HG03469 (cell line): ENCODE results near the gene FAM135A.
"Not testable (repeated sequence)": the region's sequence is repeated elsewhere in the genome, so short reads cannot be mapped to it uniquely, and the experiment has no call there.

ENCODE experiments used
- ATAC-seq: cut with Tn5 transposase; IDR thresholded peaks from one replicate; pipeline ENCODE4 v1.9.1; 2021; ENCODE audit warnings: mild to moderate bottlenecking, moderate library complexity, moderate number of reproducible peaks; ENCODE audit not compliant: unreplicated experiment

FAM135A gene

DNA sequence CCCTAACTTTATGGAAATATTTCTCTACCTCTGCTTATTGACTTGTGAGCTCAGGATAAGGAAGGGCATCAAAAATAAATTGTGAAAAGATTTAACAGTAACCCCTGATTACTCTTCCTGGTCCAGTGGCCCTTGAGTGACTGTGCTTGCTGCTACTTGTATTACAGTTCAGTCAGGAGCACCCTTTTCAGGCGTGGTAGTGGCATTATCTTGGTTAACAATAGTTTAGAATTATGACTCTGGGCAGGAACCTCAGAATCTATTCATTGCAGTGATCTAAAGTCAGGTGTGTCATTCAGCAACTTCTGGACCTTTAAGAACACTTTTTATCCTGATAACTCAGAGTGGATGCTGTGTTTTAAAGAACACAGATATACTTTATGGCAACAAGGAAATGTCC is 43.4 kb downstream of the FAM135A start:
- no peak for ATAC-seq

DNA sequence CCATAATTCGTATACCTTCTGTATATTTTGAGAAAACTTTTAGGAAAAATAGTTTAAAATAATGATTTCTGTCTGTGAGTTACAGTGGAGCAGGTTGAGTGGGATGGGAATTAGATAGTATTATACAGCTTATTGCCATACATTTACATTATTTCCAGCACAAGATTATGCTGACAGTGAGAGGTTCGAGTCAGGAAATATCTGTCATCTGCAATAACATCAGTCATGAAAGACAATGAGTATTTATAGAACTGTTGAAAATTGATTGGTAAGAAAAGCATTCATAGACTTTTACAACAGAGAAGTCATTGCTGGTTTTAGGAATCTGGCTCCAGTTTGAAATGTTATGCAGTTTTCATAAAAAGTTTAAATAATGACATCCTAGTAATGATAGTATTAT is 45.9 kb downstream of the FAM135A start:
- ATAC-seq, result no peak

DNA sequence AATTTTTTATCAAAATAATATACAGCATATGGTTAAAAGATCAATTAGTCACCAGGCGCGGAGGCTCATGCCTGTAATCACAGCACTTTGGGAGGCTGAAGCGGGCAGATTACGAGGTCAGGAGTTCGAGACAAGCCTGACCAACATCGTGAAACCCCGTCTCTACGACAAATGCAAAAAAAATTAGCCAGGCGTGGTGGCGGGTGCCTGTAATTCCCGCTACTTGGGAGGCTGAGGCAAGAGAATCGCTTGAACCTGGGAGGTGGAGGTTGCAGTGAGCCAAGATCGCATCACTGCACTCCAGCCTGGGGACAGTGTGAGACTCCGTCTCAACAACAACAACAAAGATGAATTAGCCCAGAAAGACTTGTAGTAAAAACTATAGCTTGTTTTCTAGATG is 46.4 kb downstream of the FAM135A start:
- ATAC-seq, result not testable (repeated sequence)

DNA sequence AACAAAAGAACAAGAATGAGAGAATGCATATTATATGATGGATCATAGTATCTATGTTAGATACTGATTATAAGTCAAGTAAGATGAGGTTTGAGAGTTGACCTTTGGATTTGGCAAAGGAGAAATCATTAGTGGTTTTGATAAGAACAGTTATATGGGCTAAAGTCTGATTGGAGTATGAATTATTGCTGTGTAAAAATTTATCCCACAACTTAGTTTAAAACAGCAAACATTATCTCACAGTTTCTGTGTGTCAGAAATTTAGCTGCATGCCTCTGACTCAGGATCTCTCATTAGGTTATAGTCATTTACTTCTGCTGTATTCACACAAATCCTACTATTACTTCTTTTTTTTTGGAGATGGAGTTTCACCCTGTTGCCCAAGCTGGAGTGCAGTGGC is 56.7 kb downstream of the FAM135A start:
- ATAC-seq, result no peak

DNA sequence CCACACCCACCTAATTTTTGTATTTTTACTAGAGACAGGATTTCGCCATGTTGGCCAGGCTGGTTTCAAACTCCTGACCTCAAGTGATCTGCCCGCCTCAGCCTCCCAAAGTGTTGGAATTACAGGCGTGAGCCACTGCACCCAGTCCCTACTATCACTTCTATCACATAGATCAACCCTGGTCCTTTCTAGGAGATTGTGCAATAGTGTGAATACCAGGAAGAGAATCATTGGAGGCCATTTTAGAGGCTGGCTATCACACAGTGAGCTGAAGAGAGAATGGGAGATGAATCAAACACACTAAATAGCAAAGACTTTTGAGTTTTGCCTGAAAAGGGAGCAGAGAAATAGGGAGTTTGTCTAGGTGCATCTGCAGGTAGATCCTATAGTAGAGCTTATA is 57.2 kb downstream of the FAM135A start:
- ATAC-seq, result not testable (repeated sequence)

DNA sequence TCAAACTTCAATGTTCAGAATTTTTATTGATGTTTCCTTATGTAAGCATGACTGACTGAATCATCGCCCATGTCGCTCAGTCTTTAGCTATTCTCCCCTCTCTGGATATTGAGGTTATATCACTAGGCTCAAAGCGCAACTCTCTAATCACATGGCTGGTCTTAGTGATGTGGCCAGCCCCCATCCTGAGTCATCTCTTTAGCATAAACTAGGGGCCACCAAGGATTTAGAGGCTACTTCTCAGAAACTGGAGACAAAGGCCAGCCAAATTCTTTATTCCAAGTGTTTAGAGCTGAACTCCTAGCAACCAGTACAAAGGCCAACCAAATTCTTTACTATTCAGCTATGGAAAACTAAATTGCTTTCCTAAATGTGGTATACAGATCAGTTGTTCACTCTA is 61.4 kb downstream of the FAM135A start:
- ATAC-seq, result no peak

DNA sequence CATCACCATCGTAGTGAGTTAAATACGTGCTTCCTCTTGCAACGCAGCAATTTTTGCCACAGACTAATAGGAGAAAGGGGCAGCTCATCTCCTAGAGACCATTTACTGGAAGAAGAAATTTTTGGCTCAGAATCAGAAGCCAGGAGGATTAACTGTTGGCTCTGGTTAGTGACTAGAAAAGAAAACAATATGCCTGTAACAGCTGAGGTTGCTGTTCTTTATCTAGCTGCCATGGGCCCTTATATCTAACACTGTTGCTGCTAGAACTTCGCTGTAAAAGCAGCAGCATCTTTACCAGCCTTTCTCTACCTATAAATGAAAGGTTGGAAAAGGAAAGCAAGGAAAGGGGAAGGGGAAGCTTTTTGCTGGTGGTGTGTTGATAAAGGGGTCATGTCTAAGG is 65.9 kb downstream of the FAM135A start:
- ATAC-seq, result no peak

DNA sequence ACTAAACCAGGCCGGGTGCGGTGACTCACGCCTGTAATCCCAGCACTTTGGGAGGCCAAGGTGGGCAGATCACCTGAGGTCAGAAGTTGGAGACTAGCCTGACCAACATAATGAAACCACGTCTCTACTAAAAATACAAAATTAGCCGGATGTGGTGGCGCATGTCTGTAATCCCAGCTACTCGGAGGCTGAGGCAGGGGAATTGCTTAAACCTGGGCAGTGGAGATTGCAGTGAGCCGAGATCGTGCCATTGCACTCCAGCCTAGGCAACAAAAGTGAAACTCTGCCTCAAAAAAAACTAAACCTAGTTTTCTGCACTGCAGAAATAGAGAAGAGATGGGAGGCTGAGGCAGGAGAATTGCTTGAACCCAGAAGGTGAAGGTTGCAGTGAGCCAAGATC is 73.3 kb downstream of the FAM135A start:
- not testable (repeated sequence) for ATAC-seq

DNA sequence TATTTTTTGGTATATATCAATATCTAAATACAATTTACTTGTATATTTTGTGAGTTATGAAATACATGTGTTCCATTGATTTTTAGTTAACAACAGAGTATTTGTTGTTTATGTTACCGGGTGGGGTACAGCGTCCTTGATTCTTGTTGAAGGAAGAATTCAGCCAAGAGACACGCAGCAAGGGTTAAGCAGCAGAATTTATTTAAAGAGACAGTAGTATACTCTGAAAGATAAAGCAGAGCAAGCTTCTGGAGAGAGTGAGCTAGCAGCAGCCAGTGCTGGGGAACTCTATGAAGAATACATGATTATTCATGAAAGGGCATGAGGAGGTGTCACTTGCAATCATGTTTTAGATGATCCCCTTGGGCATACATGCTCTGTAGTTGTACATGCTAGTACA is 76.1 kb downstream of the FAM135A start:
- no peak for ATAC-seq

DNA sequence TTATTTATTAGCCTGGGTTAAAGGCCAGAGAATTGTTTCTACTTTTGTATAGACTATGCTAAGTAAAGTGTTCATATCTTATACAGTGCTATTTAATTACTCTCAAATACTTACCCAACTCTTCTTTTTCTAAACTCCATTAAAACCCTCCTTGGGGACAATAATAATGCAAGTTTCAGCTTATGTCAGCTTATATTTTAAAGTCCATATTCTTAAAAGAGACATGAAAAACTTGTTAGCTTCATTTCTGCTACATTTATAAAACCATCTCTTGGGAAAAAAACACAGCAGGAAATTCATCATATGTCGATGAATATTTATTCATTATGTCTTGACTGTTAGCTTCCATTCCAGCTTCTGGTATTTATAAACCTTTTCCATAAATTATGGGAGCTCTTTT is 81.5 kb downstream of the FAM135A start:
- no peak for ATAC-seq

DNA sequence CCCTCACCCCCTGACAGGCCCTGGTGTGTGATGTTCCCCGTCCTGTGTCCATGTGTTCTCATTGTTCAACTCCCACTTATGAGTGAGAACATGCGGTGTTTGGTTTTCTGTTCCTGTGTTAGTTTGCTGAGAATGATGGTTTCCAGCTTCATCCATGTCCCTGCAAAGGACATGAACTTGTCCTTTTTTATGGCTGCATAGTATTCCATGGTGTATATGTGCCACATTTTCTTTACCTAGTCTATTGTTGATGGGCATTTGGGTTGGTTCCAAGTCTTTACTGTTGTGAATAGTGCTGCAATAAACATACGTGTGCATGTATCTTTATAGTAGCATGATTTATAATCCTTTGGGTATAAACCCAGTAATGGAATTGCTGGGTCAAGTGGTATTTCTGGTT is 82.5 kb downstream of the FAM135A start:
- ATAC-seq, result not testable (repeated sequence)

DNA sequence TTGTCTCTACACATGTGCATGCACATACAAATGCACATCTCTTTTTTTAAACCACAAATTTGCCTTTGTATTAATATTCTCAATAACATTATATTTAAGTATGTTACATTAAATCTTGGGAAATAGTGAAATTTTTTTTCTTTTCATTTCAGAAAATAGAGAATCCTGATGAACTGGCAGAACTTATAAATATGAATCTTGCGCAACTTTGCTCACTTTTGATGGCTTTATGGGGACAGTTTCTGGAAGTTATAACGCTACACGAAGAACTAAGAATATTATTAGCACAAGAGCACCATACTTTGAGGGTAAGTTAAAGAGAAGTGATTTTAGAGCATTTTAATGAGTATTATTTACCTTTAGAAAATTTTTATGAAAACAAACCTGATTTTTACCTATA is 89.2 kb downstream of the FAM135A start:
- ATAC-seq, result no peak

DNA sequence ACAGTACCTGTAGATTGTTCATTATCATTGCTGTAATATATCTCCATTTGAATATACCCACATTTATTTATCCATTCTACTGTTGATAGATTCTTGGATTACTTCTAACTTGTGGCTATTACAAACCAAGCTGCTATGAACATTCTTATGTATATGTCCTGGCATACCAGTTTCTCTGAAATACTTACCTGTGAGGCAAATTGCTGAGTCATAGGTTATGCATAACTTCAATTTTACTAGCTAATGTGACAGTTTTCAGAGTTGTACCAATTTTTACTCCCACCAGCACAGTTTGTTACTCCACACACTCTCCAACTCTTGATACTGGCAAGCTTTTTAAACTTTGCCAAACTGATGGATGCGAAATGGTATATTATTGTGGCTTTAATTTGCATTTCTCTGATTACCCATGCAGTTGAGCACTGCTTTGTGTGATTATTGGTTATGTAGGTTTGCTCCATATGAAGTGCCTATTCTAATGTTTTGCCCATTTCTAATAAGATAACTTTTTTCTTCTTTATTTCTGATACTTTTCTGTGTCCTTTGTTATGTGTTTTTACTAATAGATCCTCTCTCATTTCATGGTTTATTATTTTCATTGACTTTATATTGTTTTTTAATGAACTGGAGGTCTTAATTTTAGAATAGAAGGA is 90.6 kb downstream of the FAM135A start:
- ATAC-seq, result no peak

DNA sequence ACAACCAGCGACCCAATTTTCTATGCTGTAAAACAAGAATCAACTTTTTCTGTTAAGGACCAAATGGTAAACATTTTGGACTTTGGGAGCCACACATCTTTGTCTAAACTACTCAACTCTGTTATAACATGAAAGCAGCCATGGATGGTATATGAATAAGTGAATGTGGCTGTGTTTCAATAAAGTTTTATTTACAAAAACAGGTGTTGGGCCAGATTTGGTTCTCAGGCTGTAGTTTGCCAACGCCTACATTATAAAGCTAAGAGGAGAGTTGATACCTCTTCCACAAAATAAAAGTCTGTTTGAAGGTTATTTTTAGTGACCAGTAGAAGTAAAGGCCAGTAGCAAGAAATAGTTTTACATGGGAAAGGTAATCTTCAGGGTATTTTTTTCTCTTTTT is 93.0 kb downstream of the FAM135A start:
- ATAC-seq, result no peak

DNA sequence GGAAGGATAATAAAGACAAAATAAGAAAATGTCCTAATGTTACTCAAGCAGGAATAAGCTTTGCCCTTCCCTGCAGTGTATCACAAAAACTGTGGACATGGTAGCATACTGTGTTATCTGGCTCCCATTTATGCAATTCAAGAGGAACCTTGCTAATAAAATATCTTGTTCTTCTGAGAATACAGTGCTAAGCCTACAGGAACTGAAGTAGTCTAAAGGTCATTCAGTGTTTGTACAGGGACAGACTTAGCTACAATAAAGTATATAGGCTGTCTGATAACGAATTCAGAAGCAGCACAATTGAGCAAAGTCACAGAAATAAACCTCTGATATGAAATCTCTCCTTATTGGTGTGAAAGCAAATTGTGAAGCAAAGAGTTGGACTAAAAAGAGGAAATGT is 93.9 kb downstream of the FAM135A start:
- ATAC-seq, result no peak

DNA sequence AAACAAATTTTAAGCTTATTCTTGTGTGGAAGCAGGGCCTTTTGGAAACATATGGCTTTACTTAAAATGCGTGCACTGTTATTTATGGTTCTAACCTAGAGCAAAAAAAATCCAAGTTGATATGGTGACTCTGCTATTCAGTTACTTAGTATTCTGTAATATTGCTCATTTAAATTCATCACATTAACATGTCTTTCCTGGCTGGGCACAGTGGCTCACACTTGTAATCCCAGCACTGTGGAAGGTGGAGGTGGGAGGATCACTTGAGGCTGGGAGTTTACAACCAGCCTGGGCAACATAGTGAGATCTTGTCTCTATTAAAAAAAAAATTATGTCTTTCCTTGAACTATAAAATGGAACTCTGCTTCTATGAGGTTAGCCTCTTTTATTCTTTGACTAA is 95.6 kb downstream of the FAM135A start:
- no peak for ATAC-seq

DNA sequence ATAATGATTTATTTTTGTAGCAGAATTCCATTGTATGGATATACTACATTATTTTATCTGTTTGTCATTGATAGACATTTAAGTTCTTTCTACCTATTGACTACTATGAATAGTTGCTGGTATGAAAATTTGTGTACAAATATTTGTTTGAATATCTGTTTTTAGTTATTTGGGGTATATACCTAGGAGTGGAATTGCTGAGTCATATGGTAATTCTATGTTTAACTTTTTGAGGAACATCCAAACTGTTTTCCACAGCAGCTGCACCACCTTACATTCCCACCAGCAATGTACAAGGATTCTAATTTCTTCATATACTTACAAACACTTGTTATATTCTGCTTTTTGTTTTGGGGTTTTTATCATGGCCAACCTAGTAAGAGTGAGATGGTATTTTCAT is 97.3 kb downstream of the FAM135A start:
- ATAC-seq, result no peak

DNA sequence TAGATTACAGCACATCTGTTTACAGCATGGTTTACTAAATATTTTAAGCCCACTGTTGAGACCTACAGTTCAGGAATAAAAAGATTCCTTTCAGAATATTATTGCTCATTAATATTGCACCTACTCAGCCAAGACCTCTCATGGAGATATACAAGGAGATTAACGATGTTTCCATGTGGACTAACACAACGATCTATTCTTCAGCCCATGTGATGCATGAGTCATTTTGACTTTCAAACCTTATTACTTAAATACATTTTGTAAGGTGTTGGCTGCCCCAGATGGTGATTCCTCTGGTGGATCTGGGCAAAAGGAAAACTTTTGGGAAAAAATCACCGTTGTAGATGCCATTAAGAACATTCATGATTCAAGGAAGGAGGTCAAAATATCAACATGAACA is 105.4 kb downstream of the FAM135A start:
- no peak for ATAC-seq

DNA sequence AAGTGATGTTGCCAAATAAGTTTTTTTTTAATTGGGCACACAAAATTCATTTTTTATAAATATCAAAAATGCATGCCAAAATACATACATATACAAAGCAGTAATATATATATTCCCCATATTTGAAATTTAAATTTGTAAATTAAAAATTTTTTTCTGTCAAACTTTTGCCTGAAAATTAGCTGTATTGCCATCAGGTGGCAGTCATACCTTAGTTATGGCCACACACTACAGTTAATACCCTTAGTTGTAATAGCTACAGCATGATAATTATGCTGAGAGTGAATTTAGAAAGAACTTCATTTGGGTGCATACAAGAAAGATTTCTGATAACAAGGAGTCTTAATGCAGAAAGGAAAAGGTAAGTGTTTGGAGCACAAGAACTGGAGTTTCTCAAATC is 107.3 kb downstream of the FAM135A start:
- ATAC-seq, result no peak

DNA sequence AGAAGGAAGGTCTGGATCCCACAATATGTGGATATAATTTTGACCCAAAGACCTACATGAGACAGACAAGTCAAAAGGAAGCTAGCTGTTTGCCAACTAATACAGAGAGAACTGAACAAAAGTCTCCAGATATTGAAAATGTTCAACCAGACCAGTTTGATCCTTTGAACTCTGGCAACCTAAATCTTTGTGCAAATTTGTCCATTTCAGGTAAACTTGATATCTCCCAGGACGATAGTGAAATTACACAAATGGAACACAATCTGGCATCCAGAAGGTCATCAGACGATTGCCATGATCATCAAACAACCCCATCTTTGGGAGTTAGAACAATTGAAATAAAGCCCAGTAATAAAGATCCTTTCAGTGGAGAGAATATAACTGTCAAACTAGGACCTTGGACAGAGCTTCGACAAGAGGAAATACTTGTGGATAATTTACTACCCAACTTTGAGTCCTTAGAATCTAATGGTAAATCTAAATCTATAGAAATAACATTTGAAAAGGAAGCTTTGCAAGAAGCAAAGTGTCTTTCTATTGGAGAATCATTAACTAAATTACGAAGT is 111.5 kb downstream of the FAM135A start:
- ATAC-seq, result no peak

DNA sequence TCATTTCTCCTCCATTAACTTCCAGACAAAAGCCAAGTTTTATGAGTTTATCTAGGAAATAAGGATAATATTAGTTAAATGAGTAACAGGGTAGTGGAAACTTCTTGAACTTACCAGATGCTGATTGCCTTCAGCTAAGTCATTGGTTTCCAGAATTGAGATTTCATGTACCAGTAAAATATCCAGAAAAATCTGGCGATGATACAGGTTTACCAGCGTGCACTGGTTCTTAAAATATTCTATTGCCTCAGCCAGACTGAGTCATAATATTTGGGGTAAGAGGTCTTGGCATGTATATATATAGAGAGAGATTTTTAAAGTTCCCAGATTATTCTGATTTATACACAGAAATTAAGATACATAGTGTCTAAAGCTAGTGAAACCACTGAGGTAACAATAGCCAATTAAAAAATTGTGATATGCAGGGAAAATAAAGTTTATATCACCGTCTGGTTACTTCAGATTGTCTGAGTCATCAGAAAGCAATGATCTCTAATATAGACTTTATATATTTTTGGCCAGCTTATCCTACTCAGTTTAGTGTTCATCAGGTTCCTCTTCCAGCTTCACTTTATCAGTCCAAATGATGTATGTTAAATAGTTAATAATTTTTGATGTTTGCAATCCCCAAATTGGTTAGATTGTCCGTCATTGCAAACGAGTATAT is 113.9 kb downstream of the FAM135A start:
- ATAC-seq, result no peak

DNA sequence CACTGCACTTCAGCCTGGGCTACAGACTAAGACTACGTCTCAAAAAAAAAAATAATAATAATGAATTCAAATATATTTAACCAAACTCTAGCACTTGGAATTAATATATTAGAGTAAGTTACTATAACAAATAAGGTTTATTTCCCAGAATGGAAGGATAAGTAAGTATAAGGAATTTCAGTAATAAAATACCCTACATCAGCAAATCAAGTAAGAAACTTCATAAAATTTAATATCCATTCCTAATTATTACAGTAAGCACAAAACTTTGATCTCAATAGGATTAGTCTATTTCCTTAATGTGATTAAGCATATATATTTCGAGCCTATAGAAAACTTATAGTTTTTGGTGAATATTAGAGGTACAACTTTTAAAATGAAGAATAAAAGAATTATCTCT is 116.7 kb downstream of the FAM135A start:
- ATAC-seq, result no peak

DNA sequence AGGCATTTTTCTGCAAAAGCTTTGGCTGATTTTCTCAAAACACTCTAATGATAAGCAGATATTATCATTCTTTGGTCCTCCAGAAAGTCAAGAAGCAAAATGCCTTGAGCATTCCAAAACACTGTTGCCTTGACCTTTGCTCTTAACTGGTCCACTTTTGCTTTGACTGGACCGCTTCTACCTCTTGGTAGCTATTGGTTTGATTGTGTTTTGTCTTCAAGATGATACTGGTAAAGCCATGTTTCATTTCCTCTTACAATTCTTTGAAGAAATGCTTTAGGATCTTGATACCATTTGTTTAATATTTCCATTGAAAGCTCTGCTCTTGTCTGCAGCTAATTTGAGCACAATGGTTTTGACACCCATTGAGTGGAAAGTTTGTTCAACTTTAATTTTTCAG is 117.8 kb downstream of the FAM135A start:
- no peak for ATAC-seq
